Psoas muscle (tissue), 8 donors: ENCODE data around the gene DNAJC8. TPM values are rescaled to one million over a fixed set of nuclear protein-coding genes. Genes with fewer than 3 reads are reported as not detected.

Experiments
- ATAC-seq, 4 donors: fragments of 200-7000 bp; cut with Tn5 transposase; one replicate each; pipeline ENCODE4 v1.9.1; 2020; ENCODE audit warnings: moderate library complexity in 3 of 4, mild to moderate bottlenecking in 2 of 4
- DNase-seq, 2 donors: peaks; one replicate each; pipeline ENCODE4 v3.0.0-alpha.2; 2020
- H3K27ac ChIP-seq: fragments of 200-600 bp; one replicate; pipeline ENCODE4 v1.8.0; 2022
- H3K27me3 ChIP-seq, 3 donors: fragments of 200-600 bp in 1 of 3; one replicate each; pipeline versions ENCODE4 v1.6.1 to v1.8.0; 2013 to 2022; ENCODE audit warnings: low read length in 2 of 3, mild to moderate bottlenecking in 2 of 3, moderate library complexity in 1 of 3; ENCODE audit not compliant: insufficient read depth in 3 of 3
- H3K36me3 ChIP-seq, 2 donors: fragments of 200-600 bp in 1 of 2; one replicate each; pipeline versions ENCODE4 v1.6.1 to v1.8.0; 2013 to 2022; ENCODE audit warnings: low read depth in 1 of 2, mild to moderate bottlenecking in 1 of 2, moderate library complexity in 1 of 2; ENCODE audit not compliant: insufficient read depth in 1 of 2
- H3K4me1 ChIP-seq: fragments of 200-600 bp; one replicate; pipeline ENCODE4 v1.8.0; 2022
- H3K4me3 ChIP-seq: fragments of 200-600 bp; one replicate; pipeline ENCODE4 v1.8.0; 2022; ENCODE audit warnings: mild to moderate bottlenecking
- H3K9me3 ChIP-seq: fragments of 200-600 bp; one replicate; pipeline ENCODE4 v1.8.0; 2022
- WGBS, 3 donors: extraction: QIAGEN DNeasy Blood & Tissue Kit; methylation state at CpG; one replicate each; pipeline versions ENCODE4 v1.1.6 to v1.1.7; 2013; 5-methylcytosine and 5-hydroxymethylcytosine counted together
- intact Hi-C, 2 donors: fragments of 100-400 bp; cut with DNase I; formaldehyde crosslinking; loops; one replicate each; pipeline versions ENCODE4 v1.11.0 to v1.14.2; 2022
- polyA plus RNA-seq, 3 donors: library from polyadenylated mRNA; stranded (reverse); fragments of 200-250 nt; gene quantifications; one replicate each; pipeline ENCODE4 v1.2.3, GENCODE V29; 2013
- total RNA-seq, 4 donors: library from RNA; stranded (reverse); fragmentation: NEBNext Ultra II Directional in 2 of 4; extraction: Animal tissue kit (Norgen Biotek cat#: 25700) in 2 of 4; gene quantifications; one replicate each; pipeline versions ENCODE4 v1.2.1 to v1.2.4, GENCODE V29; 2021 to 2023
- TF ChIP-seq, protein P1 (sequence below): fragments of 200-600 bp; IDR thresholded peaks from one replicate; pipeline ENCODE4 v1.8.0; 2022; ENCODE audit warnings: antibody characterized with exemption
- donor health status: healthy with polysubstance abuse.
- donor health status: DM: no; HTN: no; CAD: no; lungs with moderate emphysema.
- donor health status: Bipolar disorder and iron deficiency.
- donor health status: healthy.
- donor health status: DM: yes; HTN: yes; CAD: no.
- donor health status: DM: no; HTN: no; CAD: no.
- donor health status: DM: no; HTN: no; CAD: no.
- donor health status: DM: yes; HTN: yes; CAD: no.

The DNAJC8 gene
- total and polyA plus RNA-seq, 7 donors, result 46.6 to 116 (median 64.0) TPM

DNA sequence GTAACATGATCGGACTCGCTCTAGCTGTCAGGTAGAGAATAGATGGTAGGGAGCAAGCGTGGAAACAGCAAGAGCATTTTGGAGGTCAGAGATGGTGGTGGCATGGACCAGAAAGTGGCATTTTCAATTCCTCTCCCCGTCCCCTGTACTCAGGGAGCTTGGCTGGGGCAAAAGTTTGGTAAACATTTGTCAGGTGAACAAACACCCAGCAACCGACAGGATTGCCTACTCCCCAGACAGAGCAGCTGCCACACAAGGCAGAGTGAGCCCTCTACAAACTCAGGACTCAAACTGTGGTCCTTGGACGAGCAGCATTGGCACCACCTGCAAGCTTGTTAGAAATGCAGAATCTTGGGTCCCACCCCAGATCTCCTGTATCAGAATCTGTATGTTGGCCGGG, 70.7 kb downstream of the DNAJC8 start:
- peak in 1 of 2 donors; percentile 3 for DNase-seq
- whole genome bisulfite sequencing, 3 donors, result 70 to 78% (median 78%) methylated on average over 7 of the region's 7 CpGs
- no peaks in the 10 kb centered on the region for H3K27me3 ChIP-seq
- no peak overlapping the region for H3K27ac ChIP-seq
- H3K36me3 ChIP-seq, result no peaks in the 10 kb centered on the region
- no peak overlapping the region for H3K4me3 ChIP-seq
- no peaks in the 10 kb centered on the region for H3K9me3 ChIP-seq
- intact Hi-C loops, result no loop called here
- TF ChIP-seq, protein P1, sequence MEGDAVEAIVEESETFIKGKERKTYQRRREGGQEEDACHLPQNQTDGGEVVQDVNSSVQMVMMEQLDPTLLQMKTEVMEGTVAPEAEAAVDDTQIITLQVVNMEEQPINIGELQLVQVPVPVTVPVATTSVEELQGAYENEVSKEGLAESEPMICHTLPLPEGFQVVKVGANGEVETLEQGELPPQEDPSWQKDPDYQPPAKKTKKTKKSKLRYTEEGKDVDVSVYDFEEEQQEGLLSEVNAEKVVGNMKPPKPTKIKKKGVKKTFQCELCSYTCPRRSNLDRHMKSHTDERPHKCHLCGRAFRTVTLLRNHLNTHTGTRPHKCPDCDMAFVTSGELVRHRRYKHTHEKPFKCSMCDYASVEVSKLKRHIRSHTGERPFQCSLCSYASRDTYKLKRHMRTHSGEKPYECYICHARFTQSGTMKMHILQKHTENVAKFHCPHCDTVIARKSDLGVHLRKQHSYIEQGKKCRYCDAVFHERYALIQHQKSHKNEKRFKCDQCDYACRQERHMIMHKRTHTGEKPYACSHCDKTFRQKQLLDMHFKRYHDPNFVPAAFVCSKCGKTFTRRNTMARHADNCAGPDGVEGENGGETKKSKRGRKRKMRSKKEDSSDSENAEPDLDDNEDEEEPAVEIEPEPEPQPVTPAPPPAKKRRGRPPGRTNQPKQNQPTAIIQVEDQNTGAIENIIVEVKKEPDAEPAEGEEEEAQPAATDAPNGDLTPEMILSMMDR, result no peak
- ATAC-seq, result no peak
- no peaks in the 10 kb centered on the region for H3K4me1 ChIP-seq

DNA sequence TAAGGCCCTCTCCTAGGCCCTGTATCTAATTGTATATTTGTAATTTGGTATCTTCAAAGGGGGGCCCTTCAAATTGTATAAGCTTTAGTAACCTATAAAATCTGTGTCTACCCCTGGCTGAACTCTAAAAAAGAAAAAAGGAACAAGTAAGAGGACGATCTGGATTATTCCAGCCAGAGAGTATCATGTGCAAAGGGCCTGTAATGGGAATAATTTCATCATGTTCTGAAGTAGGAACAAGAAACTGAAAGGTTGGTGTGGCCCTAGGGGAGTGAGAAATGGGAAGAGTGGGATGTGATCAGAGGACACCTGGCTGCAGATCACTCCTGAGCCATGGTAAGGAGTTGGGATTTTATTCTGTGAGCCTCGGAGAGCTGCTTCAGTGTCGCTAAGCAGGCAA, 71.1 kb downstream of the DNAJC8 start:
- H3K4me1 ChIP-seq, result no peaks in the 10 kb centered on the region
- no peaks in the 10 kb centered on the region for H3K36me3 ChIP-seq
- no peaks in the 10 kb centered on the region for H3K27me3 ChIP-seq
- intact Hi-C loops, result no loop called here
- TF ChIP-seq, protein P1, result no peak
- ATAC-seq (no peak), DNase-seq (peak in 1 of 2 donors; percentile 5)
- no peak overlapping the region for H3K27ac ChIP-seq
- WGBS, 3 donors, result 66 to 80% (median 67%) methylated on average over 3 of the region's 3 CpGs
- H3K9me3 ChIP-seq, result no peaks in the 10 kb centered on the region
- H3K4me3 ChIP-seq, result no peak overlapping the region

DNA sequence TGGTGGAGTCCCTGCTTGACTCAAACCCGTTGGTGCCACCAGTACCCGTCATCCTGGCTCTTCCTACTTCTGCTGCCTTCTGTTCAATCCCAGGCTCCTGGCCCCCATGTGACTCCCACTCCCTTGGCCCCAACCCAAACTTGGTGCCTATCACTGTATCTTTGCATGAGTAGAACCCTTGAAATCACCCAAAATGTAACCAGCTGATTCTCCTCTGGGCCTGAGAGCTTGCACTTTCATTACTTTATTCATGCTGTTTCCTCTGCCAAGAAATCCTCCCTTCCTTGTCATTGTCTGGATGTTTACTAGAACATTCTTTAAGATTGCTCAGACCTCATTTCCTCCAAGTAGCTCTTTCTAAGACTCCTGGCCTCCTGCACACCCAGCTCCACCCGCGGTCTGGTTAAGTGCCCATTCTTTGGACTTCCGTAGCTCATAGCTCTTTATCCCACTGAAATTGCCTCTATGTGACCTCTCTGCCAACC, 72.0 kb downstream of the DNAJC8 start:
- no peaks in the 10 kb centered on the region for H3K27me3 ChIP-seq
- no peaks in the 10 kb centered on the region for H3K9me3 ChIP-seq
- WGBS, 3 donors, result 73 to 79% (median 76%) methylated on average over 5 of the region's 5 CpGs
- ATAC-seq, result peak in 1 of 4 donors; percentile 35
- no peak overlapping the region for H3K4me3 ChIP-seq
- no peaks in the 10 kb centered on the region for H3K4me1 ChIP-seq
- H3K36me3 ChIP-seq, result no peaks in the 10 kb centered on the region
- DNase-seq, result peak in 1 of 2 donors; percentile 40
- H3K27ac ChIP-seq, result peak overlapping the region; percentile 5
- intact Hi-C loops, result no loop called here
- TF ChIP-seq, protein P1, result no peak

DNA sequence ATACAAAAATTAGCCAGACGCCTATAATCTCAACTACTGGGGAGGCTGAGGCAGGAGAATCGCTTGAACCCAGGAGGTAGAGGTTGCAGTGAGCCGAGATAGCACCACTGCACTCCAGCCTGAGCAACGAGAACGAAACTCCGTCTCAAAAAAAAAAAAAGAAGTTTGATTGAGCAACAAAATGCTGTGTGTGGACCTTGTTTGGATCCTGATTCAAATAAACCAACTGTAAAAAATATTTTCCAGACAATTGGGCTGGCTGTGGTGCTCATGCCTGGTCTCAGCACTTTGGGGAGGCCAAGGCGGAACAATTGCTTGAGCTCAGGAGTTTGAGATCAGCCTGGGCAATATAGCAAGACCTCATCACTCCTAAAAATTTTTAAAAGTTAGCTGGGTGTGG, 73.1 kb downstream of the DNAJC8 start:
- H3K36me3 ChIP-seq, result no peaks in the 10 kb centered on the region
- no peak overlapping the region for H3K4me3 ChIP-seq
- TF ChIP-seq, protein P1, result no peak
- no peak overlapping the region for H3K27ac ChIP-seq
- ATAC-seq (no peak), DNase-seq (no peak)
- 85 to 92% (median 90%) methylated on average over 7 of the region's 7 CpGs for whole genome bisulfite sequencing, 3 donors
- intact Hi-C loops, result no loop called here
- H3K4me1 ChIP-seq, result no peaks in the 10 kb centered on the region
- H3K27me3 ChIP-seq, result no peaks in the 10 kb centered on the region
- no peaks in the 10 kb centered on the region for H3K9me3 ChIP-seq

DNA sequence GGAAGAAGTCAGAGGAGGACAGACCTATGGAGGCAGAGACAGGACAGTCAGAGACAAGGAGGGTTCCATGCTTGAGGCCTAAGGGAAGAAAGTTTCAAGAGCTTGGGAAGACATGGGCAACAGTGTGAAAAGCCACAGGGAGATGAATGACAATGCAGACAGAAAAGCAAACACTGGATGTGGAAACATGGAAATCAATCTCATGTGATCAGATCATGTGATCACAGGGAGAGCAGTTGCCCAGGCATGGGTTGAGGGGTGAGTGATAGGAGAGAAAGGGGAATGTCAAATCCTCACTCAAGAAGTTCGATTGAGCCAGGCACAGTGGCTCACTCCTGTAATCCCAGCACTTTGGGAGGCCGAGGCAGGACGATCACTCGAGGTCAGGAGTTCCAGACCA, 73.6 kb downstream of the DNAJC8 start:
- no peaks in the 10 kb centered on the region for H3K36me3 ChIP-seq
- ATAC-seq, result no peak
- H3K9me3 ChIP-seq, result no peaks in the 10 kb centered on the region
- no peak overlapping the region for H3K4me3 ChIP-seq
- TF ChIP-seq, protein P1, result no peak
- no peak overlapping the region for H3K27ac ChIP-seq
- DNase-seq, result peak in 1 of 2 donors; percentile 22
- intact Hi-C loops, result no loop called here
- no peaks in the 10 kb centered on the region for H3K27me3 ChIP-seq
- WGBS, 3 donors, result 87 to 94% (median 88%) methylated on average over 4 of the region's 4 CpGs
- H3K4me1 ChIP-seq, result no peaks in the 10 kb centered on the region
